ENCODE results near the gene HAX1. TPM values are rescaled to one million over a fixed set of nuclear protein-coding genes. Genes with fewer than 3 reads are reported as not detected.
"Not testable (repeated sequence)": the region's sequence is repeated elsewhere in the genome, so short reads cannot be mapped to it uniquely, and the experiment has no call there.

The HAX1 gene
- polyA plus RNA-seq, 4 donors, result 63.2 to 131 (median 119) TPM

GRCh38 chr1:154312229-154313065 lies 40.0 kb downstream of the HAX1 start:
- 72 to 85% (median 81%) methylated on average over 9 to 13 of the region's 13 CpGs for WGBS, 3 donors
- not testable (repeated sequence) for H3K4me1 ChIP-seq (ENCODE audit: control insufficient read depth in 3 of 3, insufficient read depth in 2 of 3, low read depth in 1 of 3, low read length in 2 of 3); DNase-seq; H3K27me3 ChIP-seq (ENCODE audit: control insufficient read depth in 3 of 3, insufficient read depth in 3 of 3, low read length in 3 of 3); H3K27ac ChIP-seq (ENCODE audit: low read depth in 1 of 3, low read length in 2 of 3); H3K36me3 ChIP-seq (ENCODE audit: control insufficient read depth in 3 of 3, insufficient read depth in 2 of 3, low read depth in 1 of 3, low read length in 3 of 3); H3K4me3 ChIP-seq (ENCODE audit: low read depth in 1 of 3, low read length in 3 of 3); FAIRE-seq
- peaks cover 0 to 16% of the 10 kb centered on the region in 2 donors for H3K9me3 ChIP-seq (ENCODE audit: control insufficient read depth in 2 of 2, insufficient read depth in 1 of 2, low read depth in 1 of 2, low read length in 1 of 2)

GRCh38 chr1:154313066-154313356 lies 40.6 kb downstream of the HAX1 start:
- DNase-seq, result no peak
- no peak for FAIRE-seq
- Histone ChIP-seq H3K4me1 (ENCODE audit: control insufficient read depth in 3 of 3, insufficient read depth in 2 of 3, low read depth in 1 of 3, low read length in 2 of 3) (no peaks in the 10 kb centered on the region), H3K27me3 (ENCODE audit: control insufficient read depth in 3 of 3, insufficient read depth in 3 of 3, low read length in 3 of 3) (no peaks in the 10 kb centered on the region), H3K4me3 (ENCODE audit: low read depth in 1 of 3, low read length in 3 of 3) (no peak overlapping the region), H3K9me3 (ENCODE audit: control insufficient read depth in 2 of 2, insufficient read depth in 1 of 2, low read depth in 1 of 2, low read length in 1 of 2) (peaks cover 0 to 16% of the 10 kb centered on the region in 2 donors), H3K36me3 (ENCODE audit: control insufficient read depth in 3 of 3, insufficient read depth in 2 of 3, low read depth in 1 of 3, low read length in 3 of 3) (no peaks in the 10 kb centered on the region), H3K27ac (ENCODE audit: low read depth in 1 of 3, low read length in 2 of 3) (no peak overlapping the region)
- WGBS, 3 donors, result 61 to 71% (median 62%) methylated on average over 9 to 10 of the region's 10 CpGs

- peaks cover 0 to 10% of the 10 kb centered on the region in 2 donors for H3K9me3 ChIP-seq (ENCODE audit: control insufficient read depth in 2 of 2, insufficient read depth in 1 of 2, low read depth in 1 of 2, low read length in 1 of 2)
- H3K4me1 ChIP-seq (ENCODE audit: control insufficient read depth in 3 of 3, insufficient read depth in 2 of 3, low read depth in 1 of 3, low read length in 2 of 3); H3K27ac ChIP-seq (ENCODE audit: low read depth in 1 of 3, low read length in 2 of 3); DNase-seq; FAIRE-seq; H3K27me3 ChIP-seq (ENCODE audit: control insufficient read depth in 3 of 3, insufficient read depth in 3 of 3, low read length in 3 of 3); H3K36me3 ChIP-seq (ENCODE audit: control insufficient read depth in 3 of 3, insufficient read depth in 2 of 3, low read depth in 1 of 3, low read length in 3 of 3); H3K4me3 ChIP-seq (ENCODE audit: low read depth in 1 of 3, low read length in 3 of 3): not testable (repeated sequence)
- 46 to 70% (median 53%) methylated on average over 3 of the region's 3 CpGs for WGBS, 3 donors
These were observed 41.8 kb downstream of the HAX1 start for GRCh38 chr1:154314226-154314625.

GRCh38 chr1:154316704-154317103 lies 44.3 kb downstream of the HAX1 start:
- DNase-seq (no peak), FAIRE-seq (no peak)
- no peaks in the 10 kb centered on the region for H3K27me3 ChIP-seq (ENCODE audit: control insufficient read depth in 3 of 3, insufficient read depth in 3 of 3, low read length in 3 of 3)
- 38 to 94% (median 84%) methylated on average over 1 of the region's 1 CpG for WGBS, 3 donors
- H3K4me3 ChIP-seq (ENCODE audit: low read depth in 1 of 3, low read length in 3 of 3), result no peak overlapping the region
- peaks cover 0 to 10% of the 10 kb centered on the region in 2 donors for H3K9me3 ChIP-seq (ENCODE audit: control insufficient read depth in 2 of 2, insufficient read depth in 1 of 2, low read depth in 1 of 2, low read length in 1 of 2)
- peaks cover 0 to 4% (median 0%) of the 10 kb centered on the region in 3 donors for H3K4me1 ChIP-seq (ENCODE audit: control insufficient read depth in 3 of 3, insufficient read depth in 2 of 3, low read depth in 1 of 3, low read length in 2 of 3)
- H3K36me3 ChIP-seq (ENCODE audit: control insufficient read depth in 3 of 3, insufficient read depth in 2 of 3, low read depth in 1 of 3, low read length in 3 of 3), result no peaks in the 10 kb centered on the region
- H3K27ac ChIP-seq (ENCODE audit: low read depth in 1 of 3, low read length in 2 of 3), result no peak overlapping the region

- peaks cover 0 to 10% of the 10 kb centered on the region in 2 donors for H3K9me3 ChIP-seq (ENCODE audit: control insufficient read depth in 2 of 2, insufficient read depth in 1 of 2, low read depth in 1 of 2, low read length in 1 of 2)
- FAIRE-seq (no peak), DNase-seq (no peak)
- peaks cover 0 to 13% (median 0%) of the 10 kb centered on the region in 3 donors for H3K4me1 ChIP-seq (ENCODE audit: control insufficient read depth in 3 of 3, insufficient read depth in 2 of 3, low read depth in 1 of 3, low read length in 2 of 3)
- no peak overlapping the region for H3K27ac ChIP-seq (ENCODE audit: low read depth in 1 of 3, low read length in 2 of 3)
- 57 to 70% (median 66%) methylated on average over 4 of the region's 4 CpGs for WGBS, 3 donors
- H3K4me3 ChIP-seq (ENCODE audit: low read depth in 1 of 3, low read length in 3 of 3), result no peak overlapping the region
- peaks cover 0 to 6% (median 0%) of the 10 kb centered on the region in 3 donors for H3K36me3 ChIP-seq (ENCODE audit: control insufficient read depth in 3 of 3, insufficient read depth in 2 of 3, low read depth in 1 of 3, low read length in 3 of 3)
- no peaks in the 10 kb centered on the region for H3K27me3 ChIP-seq (ENCODE audit: control insufficient read depth in 3 of 3, insufficient read depth in 3 of 3, low read length in 3 of 3)
These were observed 46.0 kb downstream of the HAX1 start for GRCh38 chr1:154318386-154318785.

GRCh38 chr1:154320882-154321608 lies 48.6 kb downstream of the HAX1 start, which contains the start of gene AQP10:
AQP10 (plus strand) TSS chr1:154321093; CDS start chr1:154321156, 63 bp downstream.
- peak within 1 kb of the TSS; percentile 48 to 86 (median 67) for H3K27ac ChIP-seq (ENCODE audit: low read depth in 1 of 3, low read length in 2 of 3)
- 7 to 26% (median 11%) methylated on average over 9 of the region's 9 CpGs for WGBS, 3 donors

GRCh38 chr1:154321609-154321934 lies 49.1 kb downstream of the HAX1 start:
- Histone ChIP-seq H3K4me3 (ENCODE audit: low read depth in 1 of 3, low read length in 3 of 3) (peak overlapping the region in 2 of 3 donors; percentile 12 to 28), H3K4me1 (ENCODE audit: control insufficient read depth in 3 of 3, insufficient read depth in 2 of 3, low read depth in 1 of 3, low read length in 2 of 3) (peaks cover 0 to 30% (median 0%) of the 10 kb centered on the region in 3 donors), H3K27ac (ENCODE audit: low read depth in 1 of 3, low read length in 2 of 3) (peak overlapping the region in 2 of 3 donors; percentile 8 to 86), H3K36me3 (ENCODE audit: control insufficient read depth in 3 of 3, insufficient read depth in 2 of 3, low read depth in 1 of 3, low read length in 3 of 3) (peaks cover 0 to 14% (median 0%) of the 10 kb centered on the region in 3 donors), H3K27me3 (ENCODE audit: control insufficient read depth in 3 of 3, insufficient read depth in 3 of 3, low read length in 3 of 3) (peaks cover 0 to 23% (median 0%) of the 10 kb centered on the region in 3 donors)
- not testable (repeated sequence) for H3K9me3 ChIP-seq (ENCODE audit: control insufficient read depth in 2 of 2, insufficient read depth in 1 of 2, low read depth in 1 of 2, low read length in 1 of 2); DNase-seq; FAIRE-seq

More at GRCh38 chr1:154320882-154321608, 48.6 kb downstream of the HAX1 start, which contains the start of gene AQP10:
- FAIRE-seq, result no peak
- DNase-seq, result peak; percentile 93 to 97
- Histone ChIP-seq H3K4me1 (ENCODE audit: control insufficient read depth in 3 of 3, insufficient read depth in 2 of 3, low read depth in 1 of 3, low read length in 2 of 3) (peaks cover 0 to 25% (median 0%) of the 10 kb centered on the region in 3 donors), H3K4me3 (ENCODE audit: low read depth in 1 of 3, low read length in 3 of 3) (peak within 1 kb of the TSS in 2 of 3 donors; percentile 28 to 32), H3K27me3 (ENCODE audit: control insufficient read depth in 3 of 3, insufficient read depth in 3 of 3, low read length in 3 of 3) (peaks cover 0 to 18% (median 0%) of the 10 kb centered on the region in 3 donors), H3K9me3 (ENCODE audit: control insufficient read depth in 2 of 2, insufficient read depth in 1 of 2, low read depth in 1 of 2, low read length in 1 of 2) (peaks cover 0 to 9% of the 10 kb centered on the region in 2 donors), H3K36me3 (ENCODE audit: control insufficient read depth in 3 of 3, insufficient read depth in 2 of 3, low read depth in 1 of 3, low read length in 3 of 3) (peaks cover 0 to 13% (median 0%) of the 10 kb centered on the region in 3 donors)

- FAIRE-seq, result no peak
- peaks cover 2 to 44% (median 9%) of the 10 kb centered on the region in 3 donors for H3K4me1 ChIP-seq (ENCODE audit: control insufficient read depth in 3 of 3, insufficient read depth in 2 of 3, low read depth in 1 of 3, low read length in 2 of 3)
- no peaks in the 10 kb centered on the region for H3K9me3 ChIP-seq (ENCODE audit: control insufficient read depth in 2 of 2, insufficient read depth in 1 of 2, low read depth in 1 of 2, low read length in 1 of 2)
- DNase-seq, result no peak
- peak overlapping the region in 1 of 3 donors; percentile 68 for H3K4me3 ChIP-seq (ENCODE audit: low read depth in 1 of 3, low read length in 3 of 3)
- peaks cover 0 to 42% (median 0%) of the 10 kb centered on the region in 3 donors for H3K27me3 ChIP-seq (ENCODE audit: control insufficient read depth in 3 of 3, insufficient read depth in 3 of 3, low read length in 3 of 3)
- 85 to 91% (median 89%) methylated on average over 7 of the region's 7 CpGs for WGBS, 3 donors
- no peak overlapping the region for H3K27ac ChIP-seq (ENCODE audit: low read depth in 1 of 3, low read length in 2 of 3)
- H3K36me3 ChIP-seq (ENCODE audit: control insufficient read depth in 3 of 3, insufficient read depth in 2 of 3, low read depth in 1 of 3, low read length in 3 of 3), result peaks cover 0 to 16% (median 0%) of the 10 kb centered on the region in 3 donors
These were observed 51.1 kb downstream of the HAX1 start for GRCh38 chr1:154323493-154323892.
